GM13976 (cell line): ENCODE measurements around the gene ATP4B.

Experiments used
- DNase-seq: peaks from one replicate; pipeline ENCODE4 v3.0.0; 2012; ENCODE audit warnings: low spot score
- CTCF ChIP-seq: IDR thresholded peaks from 2 replicates; pipeline ENCODE4 v1.5.1; 2012; ENCODE audit warnings: borderline replicate concordance, mild to moderate bottlenecking; ENCODE audit not compliant: insufficient read depth; ENCODE audit errors: extremely low read depth, missing control alignments, control extremely low read depth
- in situ Hi-C: fragments of 300-500 bp; cut with MboI; formaldehyde crosslinking; loops from one replicate; pipeline ENCODE4 v1.12.0; 2022; ENCODE audit warnings: low sequenced_read_pairs, mixed read lengths, inconsistent platforms; ENCODE audit not compliant: unreplicated experiment

The ATP4B gene

GRCh38 chr13:113632706-113633484 lies 25.1 kb downstream of the ATP4B start:
- in situ Hi-C loops, result no loop called here
- TF ChIP-seq CTCF, result no peak
- DNase-seq, result no peak

- DNase-seq, result no peak
- TF ChIP-seq CTCF, result no peak
- in situ Hi-C loops, result no loop called here
Measured at GRCh38 chr13:113631341-113632095, 26.5 kb downstream of the ATP4B start.

GRCh38 chr13:113630804-113631203 lies 27.2 kb downstream of the ATP4B start:
- in situ Hi-C loops, result no loop called here
- DNase-seq, result no peak
- no peak for TF ChIP-seq CTCF

GRCh38 chr13:113630296-113630695 lies 27.7 kb downstream of the ATP4B start:
- in situ Hi-C loops, result no loop called here
- no peak for TF ChIP-seq CTCF
- no peak for DNase-seq

GRCh38 chr13:113629866-113630265 lies 28.1 kb downstream of the ATP4B start:
- in situ Hi-C loops, result no loop called here
- no peak for DNase-seq
- TF ChIP-seq CTCF, result no peak

- no peak for TF ChIP-seq CTCF
- in situ Hi-C loops, result no loop called here
Measured at GRCh38 chr13:113628291-113629270, 29.4 kb downstream of the ATP4B start.

More at GRCh38 chr13:113628291-113629270, 29.4 kb downstream of the ATP4B start:
- no peak for DNase-seq
